GM19463 (cell line): ENCODE results near the gene GNAQ.

Experiments used
- ATAC-seq: cut with Tn5 transposase; IDR thresholded peaks from one replicate; pipeline ENCODE4 v1.9.1; 2021; ENCODE audit warnings: mild to moderate bottlenecking, moderate library complexity; ENCODE audit not compliant: unreplicated experiment

GNAQ gene

GRCh38 chr9:78031893-78032729, 500 bp upstream of the GNAQ start:
- ATAC-seq = no peak

- ATAC-seq = no peak
These were observed 813 bp downstream of the GNAQ start for GRCh38 chr9:78030553-78031443.

GRCh38 chr9:78030296-78030552, 1.4 kb downstream of the GNAQ start:
- no peak for ATAC-seq

- no peak for ATAC-seq
These were observed 1.9 kb downstream of the GNAQ start for GRCh38 chr9:78029551-78030295.

DNA sequence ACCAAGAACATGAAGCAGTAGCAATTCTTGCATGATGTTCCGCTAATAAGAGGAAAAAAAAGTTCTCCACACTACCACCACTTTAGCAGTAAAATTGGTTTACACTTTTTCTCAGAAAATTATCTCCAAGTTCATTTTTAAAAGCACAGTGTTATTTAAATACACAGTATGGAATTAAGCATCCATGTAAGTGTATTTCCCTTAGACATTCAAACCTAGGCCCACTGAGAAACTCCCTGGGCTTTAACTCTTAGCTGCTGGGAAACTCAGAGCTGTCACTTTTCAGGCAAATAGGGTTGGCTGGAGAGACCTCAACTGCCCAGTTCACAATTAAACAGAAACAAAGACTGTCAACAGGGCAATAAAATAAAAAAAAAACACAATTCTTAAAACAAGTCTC, 2.7 kb downstream of the GNAQ start:
- ATAC-seq = no peak

- no peak for ATAC-seq
These were observed 4.7 kb downstream of the GNAQ start for GRCh38 chr9:78026947-78027346.

- ATAC-seq = no peak
These were observed 5.2 kb downstream of the GNAQ start for GRCh38 chr9:78026416-78026815.

GRCh38 chr9:78025186-78025585, 6.4 kb downstream of the GNAQ start:
- no peak for ATAC-seq

GRCh38 chr9:78023003-78023741, 8.4 kb downstream of the GNAQ start:
- ATAC-seq = no peak

- ATAC-seq = no peak
These were observed 9.9 kb downstream of the GNAQ start for GRCh38 chr9:78021697-78022096.

DNA sequence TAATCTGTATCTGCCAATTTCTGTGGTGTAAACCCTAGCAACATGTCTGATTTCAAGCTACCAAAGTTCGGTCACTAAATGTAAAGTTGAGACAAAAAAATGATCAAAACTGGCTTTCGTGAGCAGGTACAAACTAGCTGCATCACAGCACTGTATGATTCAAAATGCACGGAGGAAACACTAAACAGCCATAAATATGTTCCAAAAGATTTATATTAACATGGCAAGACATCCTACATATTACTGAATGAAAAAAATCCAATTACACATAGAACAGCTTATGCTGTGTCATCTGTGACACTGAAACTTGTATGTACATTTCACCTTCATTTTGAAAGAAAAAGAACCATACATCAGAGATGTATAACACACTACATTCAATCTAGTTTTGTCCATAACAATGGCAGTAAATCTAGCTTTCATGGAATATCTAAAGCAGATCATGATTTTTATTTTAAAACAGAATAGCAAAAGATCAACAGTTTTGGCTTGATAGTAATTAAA, 14.4 kb downstream of the GNAQ start:
- ATAC-seq = no peak

DNA sequence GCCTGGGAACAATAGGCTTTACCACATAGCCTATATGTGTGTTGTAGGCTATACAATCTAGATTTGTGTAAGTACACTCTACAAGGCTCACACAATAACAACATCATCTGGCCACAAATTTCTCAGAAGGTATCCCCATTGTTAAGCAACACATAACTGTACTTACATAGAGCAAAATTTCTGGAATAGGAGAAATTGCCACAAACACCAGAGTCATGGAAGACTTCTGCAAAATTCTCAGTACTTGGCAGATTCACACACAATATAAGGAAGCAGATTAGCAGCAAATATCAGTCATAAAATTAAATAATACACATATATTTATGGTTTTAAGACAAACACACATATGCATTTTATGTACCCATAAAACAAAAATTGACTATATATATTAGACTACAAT, 16.4 kb downstream of the GNAQ start:
- no peak for ATAC-seq

DNA sequence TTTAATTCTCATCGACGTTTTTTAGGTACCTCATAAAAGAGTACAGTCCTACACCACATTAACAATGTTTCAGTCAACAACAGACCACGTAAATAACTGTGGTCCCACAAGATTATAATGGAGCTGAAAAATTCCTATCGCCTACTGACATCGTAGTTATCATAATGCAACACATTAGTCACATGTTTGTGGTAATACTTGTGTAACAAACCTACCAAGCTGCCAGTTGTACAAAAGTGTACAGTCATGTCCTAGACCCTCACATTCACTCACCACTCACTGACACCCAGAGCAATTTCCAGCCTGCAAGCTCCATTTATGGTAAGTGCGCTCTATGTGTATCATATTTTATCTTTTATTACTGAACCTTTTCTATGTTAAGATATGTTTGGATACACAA, 16.8 kb downstream of the GNAQ start:
- ATAC-seq = no peak

- ATAC-seq = no peak
These were observed 17.7 kb downstream of the GNAQ start for GRCh38 chr9:78013934-78014333.

DNA sequence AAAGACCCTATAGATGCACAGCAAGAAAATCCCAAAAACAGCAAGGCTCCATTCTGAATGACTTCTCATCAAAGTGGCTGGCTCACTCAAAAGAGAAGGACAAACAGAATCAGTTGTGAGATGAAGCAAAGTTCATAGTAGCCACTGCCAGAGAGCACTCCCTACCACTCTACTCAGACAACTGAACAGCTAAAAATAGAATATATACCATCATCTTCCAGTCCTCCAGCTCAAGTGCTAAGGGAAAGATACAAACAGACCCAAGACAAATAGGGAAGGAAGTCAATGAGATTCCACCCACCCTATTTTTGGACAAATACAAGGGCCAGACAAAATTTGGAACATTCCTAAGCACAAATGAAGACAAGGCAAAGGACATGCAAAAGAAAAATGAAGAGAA, 20.6 kb downstream of the GNAQ start:
- ATAC-seq = no peak

DNA sequence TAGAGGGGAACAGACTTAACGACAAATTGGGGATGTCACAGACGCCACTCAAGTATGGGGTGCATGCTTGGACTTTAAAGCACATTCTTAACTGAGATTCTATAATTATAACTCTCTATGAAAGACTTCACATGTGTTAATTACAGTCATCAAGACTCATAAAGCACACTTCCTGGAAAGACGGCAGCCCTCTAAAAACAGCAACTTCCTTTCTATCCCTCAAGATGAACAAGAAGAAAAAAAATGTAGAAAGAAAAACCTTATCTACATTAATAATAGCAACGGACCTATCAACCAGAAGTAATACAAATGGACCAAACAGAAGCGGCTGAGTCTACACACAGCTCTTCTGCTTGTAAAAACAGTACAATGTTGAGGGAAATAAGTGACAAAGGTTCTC, 21.2 kb downstream of the GNAQ start:
- ATAC-seq = no peak

- ATAC-seq = no peak
These were observed 22.4 kb downstream of the GNAQ start for GRCh38 chr9:78009186-78009585.

GRCh38 chr9:78006734-78007133, 24.9 kb downstream of the GNAQ start:
- no peak for ATAC-seq

DNA sequence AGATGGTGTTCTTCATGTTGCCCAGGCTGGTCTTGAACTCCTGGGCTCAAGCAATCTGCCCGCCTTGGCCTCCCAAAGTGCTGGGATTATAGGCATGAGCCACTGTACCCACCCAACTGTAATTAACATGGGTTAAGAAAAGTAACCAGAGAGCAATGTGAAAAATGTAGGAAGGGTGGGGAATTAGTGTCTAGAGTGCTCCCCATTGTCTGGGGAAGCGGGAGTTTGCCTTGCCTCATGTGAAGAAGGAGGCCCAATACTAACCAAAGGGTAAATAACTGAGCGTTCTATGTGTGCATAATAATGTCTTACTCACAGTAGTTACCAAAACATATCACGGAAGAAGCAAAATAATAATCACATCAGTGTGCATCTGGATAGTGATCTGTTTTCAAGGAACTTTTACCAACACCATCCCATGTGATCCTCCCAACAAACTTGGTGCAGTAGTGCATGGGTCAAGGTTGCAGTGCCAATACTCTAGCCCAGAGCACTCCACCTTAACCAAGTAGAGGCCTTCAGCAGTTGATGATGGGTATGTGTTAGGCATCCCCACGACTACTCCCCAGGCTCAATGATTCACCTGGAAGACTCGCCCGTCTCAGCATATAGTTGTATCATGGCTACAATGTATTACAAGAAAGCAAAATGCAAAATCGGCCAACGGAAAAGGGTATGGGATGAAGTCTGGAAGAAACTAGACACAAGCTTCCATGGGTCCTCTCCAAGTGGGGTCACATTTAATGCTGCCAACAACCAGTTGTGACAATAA, 26.2 kb downstream of the GNAQ start:
- ATAC-seq = no peak
